Measurements from ENCODE around the gene ANKS1B.

The ANKS1B gene

GRCh38 chr12:99128246-99128802 is 856.4 kb downstream of the ANKS1B start:
- Histone ChIP-seq H3K27ac (no peak overlapping the region), H3K9me3 (ENCODE audit: severe bottlenecking) (no peaks in the 10 kb centered on the region), H3K36me3 (no peaks in the 10 kb centered on the region), H3K27me3 (ENCODE audit: insufficient read depth, low read depth, severe bottlenecking) (no peaks in the 10 kb centered on the region), H3K4me3 (ENCODE audit: low read depth, low read length) (no peak overlapping the region)
- DNase-seq = no peak
- TF ChIP-seq CTCF (IDR thresholded peaks at IDR 0.05; ENCODE audit: low read depth, low read length) = no peak

- no peak overlapping the region for H3K27ac ChIP-seq
- TF ChIP-seq CTCF (IDR thresholded peaks at IDR 0.05; ENCODE audit: low read depth, low read length) = no peak
- no peaks in the 10 kb centered on the region for H3K9me3 ChIP-seq (ENCODE audit: severe bottlenecking)
- no peaks in the 10 kb centered on the region for H3K36me3 ChIP-seq
- H3K27me3 ChIP-seq (ENCODE audit: insufficient read depth, low read depth, severe bottlenecking) = no peaks in the 10 kb centered on the region
- no peak for DNase-seq
- H3K4me3 ChIP-seq (ENCODE audit: low read depth, low read length) = no peak overlapping the region
Observed at GRCh38 chr12:99122959-99123358, 861.8 kb downstream of the ANKS1B start.

GRCh38 chr12:99122496-99122895 is 862.2 kb downstream of the ANKS1B start:
- TF ChIP-seq CTCF (IDR thresholded peaks at IDR 0.05; ENCODE audit: low read depth, low read length) = no peak
- no peak for DNase-seq
- Histone ChIP-seq H3K27ac (no peak overlapping the region), H3K9me3 (ENCODE audit: severe bottlenecking) (no peaks in the 10 kb centered on the region), H3K4me3 (ENCODE audit: low read depth, low read length) (no peak overlapping the region), H3K27me3 (ENCODE audit: insufficient read depth, low read depth, severe bottlenecking) (no peaks in the 10 kb centered on the region), H3K36me3 (no peaks in the 10 kb centered on the region)

GRCh38 chr12:99121546-99121945 is 863.2 kb downstream of the ANKS1B start:
- Histone ChIP-seq H3K27me3 (ENCODE audit: insufficient read depth, low read depth, severe bottlenecking) (no peaks in the 10 kb centered on the region), H3K4me3 (ENCODE audit: low read depth, low read length) (no peak overlapping the region), H3K27ac (no peak overlapping the region), H3K36me3 (no peaks in the 10 kb centered on the region), H3K9me3 (ENCODE audit: severe bottlenecking) (no peaks in the 10 kb centered on the region)
- no peak for TF ChIP-seq CTCF (IDR thresholded peaks at IDR 0.05; ENCODE audit: low read depth, low read length)
- DNase-seq = no peak

GRCh38 chr12:99119943-99120342 is 864.8 kb downstream of the ANKS1B start:
- H3K27me3 ChIP-seq (ENCODE audit: insufficient read depth, low read depth, severe bottlenecking) = no peaks in the 10 kb centered on the region
- no peak for DNase-seq
- no peak overlapping the region for H3K27ac ChIP-seq
- no peaks in the 10 kb centered on the region for H3K9me3 ChIP-seq (ENCODE audit: severe bottlenecking)
- TF ChIP-seq CTCF (IDR thresholded peaks at IDR 0.05; ENCODE audit: low read depth, low read length) = no peak
- H3K4me3 ChIP-seq (ENCODE audit: low read depth, low read length) = no peak overlapping the region
- no peaks in the 10 kb centered on the region for H3K36me3 ChIP-seq

- no peaks in the 10 kb centered on the region for H3K9me3 ChIP-seq (ENCODE audit: severe bottlenecking)
- no peak for TF ChIP-seq CTCF (IDR thresholded peaks at IDR 0.05; ENCODE audit: low read depth, low read length)
- no peak overlapping the region for H3K27ac ChIP-seq
- H3K36me3 ChIP-seq = no peaks in the 10 kb centered on the region
- H3K4me3 ChIP-seq (ENCODE audit: low read depth, low read length) = no peak overlapping the region
- no peak for DNase-seq
- no peaks in the 10 kb centered on the region for H3K27me3 ChIP-seq (ENCODE audit: insufficient read depth, low read depth, severe bottlenecking)
Observed at GRCh38 chr12:99119449-99119848, 865.3 kb downstream of the ANKS1B start.
